RCC 7860 (cell line): ENCODE data around the gene TCF4.

Experiments
- DNase-seq: peaks from one replicate; pipeline ENCODE4 v3.0.0-alpha.2; 2015; ENCODE audit warnings: low spot score
- FAIRE-seq: peaks from 2 replicates; lab custom pipeline; 2012; peaks lifted over from hg19 to GRCh38; lab: Jason Lieb, UNC

Gene TCF4

GRCh38 chr18:55587418-55588110 lies 428 bp downstream of the TCF4 start:
- DNase-seq (no peak), FAIRE-seq (no peak)

DNA sequence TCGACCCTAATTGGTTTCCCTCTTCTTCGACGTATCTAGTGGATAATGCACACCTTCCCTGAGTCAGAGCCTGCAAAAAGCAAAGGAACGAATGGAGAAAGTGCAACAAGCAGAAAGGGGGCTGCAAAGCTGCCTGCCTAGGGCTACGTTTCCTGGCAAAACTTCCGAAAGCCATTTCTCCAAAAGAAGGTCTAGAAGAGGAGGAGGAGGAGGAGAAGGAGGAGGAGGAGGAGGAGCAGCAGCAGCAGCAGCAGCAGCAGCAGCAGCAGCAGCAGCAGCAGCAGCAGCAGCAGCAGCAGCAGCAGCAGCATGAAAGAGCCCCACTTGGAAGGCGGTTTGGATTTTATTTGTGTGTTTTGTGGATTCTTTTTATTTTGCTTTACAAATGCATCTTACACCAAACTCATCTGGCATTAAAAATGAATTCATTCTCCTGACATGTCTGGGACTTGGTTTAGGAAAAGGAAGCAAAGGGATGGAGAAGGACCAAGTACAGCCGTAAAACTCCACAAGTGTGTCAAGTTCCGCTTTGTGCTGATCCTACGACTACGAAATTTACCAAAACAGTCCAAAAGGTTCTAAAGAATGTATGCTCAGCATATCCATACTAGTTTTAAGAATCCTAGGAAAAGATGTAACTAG lies 2.0 kb downstream of the TCF4 start:
- DNase-seq (no peak), FAIRE-seq (no peak)

GRCh38 chr18:55585065-55585919 lies 2.7 kb downstream of the TCF4 start:
- FAIRE-seq (no peak), DNase-seq (no peak)

- DNase-seq (no peak), FAIRE-seq (no peak)
These were observed 3.8 kb downstream of the TCF4 start for GRCh38 chr18:55584201-55584600.

DNA sequence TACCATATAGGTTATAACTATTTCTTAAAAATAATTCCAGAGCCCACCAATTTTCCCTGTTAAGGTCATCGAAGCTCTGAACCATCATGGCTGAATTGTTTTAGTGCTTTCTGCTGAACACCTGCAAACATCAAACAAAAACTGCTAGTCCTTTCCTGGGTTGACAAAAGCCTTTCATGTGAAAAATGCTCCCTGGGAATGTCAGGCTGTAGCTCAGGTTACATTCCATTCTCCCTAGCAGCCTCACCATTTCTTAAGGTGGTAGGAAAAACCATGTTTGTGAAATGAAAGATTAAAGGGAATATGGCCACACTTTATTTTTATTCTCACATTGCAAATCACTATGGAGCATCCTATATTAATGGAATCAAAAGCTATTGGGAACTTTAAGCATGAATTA lies 5.7 kb downstream of the TCF4 start:
- DNase-seq (no peak), FAIRE-seq (no peak)

DNA sequence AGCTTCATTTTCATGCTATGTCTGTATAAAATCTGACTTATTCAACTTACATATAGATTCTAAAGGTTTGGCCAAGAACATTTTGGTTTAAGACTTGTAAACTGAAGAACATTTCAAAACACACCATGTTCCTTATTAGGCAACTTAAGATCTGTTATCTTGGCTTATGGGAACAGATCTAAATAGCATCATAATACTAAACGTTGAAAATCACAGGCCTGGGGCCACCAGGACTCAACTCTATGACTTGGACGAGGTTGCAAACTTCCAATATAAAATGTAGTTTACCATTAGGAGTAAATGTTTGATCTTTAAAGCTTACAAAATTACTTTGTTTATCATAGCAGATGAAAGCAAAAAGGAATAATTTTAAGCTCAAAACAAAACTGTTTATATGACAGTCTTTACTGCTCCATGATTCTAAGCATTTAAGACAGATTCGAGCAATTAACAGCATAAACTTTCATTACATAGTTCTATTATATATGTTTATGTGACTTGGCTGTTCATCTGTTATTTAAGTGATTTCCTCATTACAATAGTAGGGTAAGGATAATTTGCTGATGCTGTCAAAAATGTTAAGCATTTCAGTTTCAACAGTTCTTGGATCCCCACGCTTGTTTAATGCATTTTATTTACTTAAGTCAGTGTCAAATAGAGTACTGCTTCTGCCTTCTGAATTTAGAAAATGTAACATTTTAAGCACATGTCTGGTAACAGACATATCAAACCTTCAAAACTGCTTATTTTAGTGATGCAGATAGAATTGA lies 8.3 kb downstream of the TCF4 start:
- no peak for FAIRE-seq
- DNase-seq = no peak

- no peak for FAIRE-seq
- DNase-seq = no peak
These were observed 10.0 kb downstream of the TCF4 start for GRCh38 chr18:55577812-55578539.

DNA sequence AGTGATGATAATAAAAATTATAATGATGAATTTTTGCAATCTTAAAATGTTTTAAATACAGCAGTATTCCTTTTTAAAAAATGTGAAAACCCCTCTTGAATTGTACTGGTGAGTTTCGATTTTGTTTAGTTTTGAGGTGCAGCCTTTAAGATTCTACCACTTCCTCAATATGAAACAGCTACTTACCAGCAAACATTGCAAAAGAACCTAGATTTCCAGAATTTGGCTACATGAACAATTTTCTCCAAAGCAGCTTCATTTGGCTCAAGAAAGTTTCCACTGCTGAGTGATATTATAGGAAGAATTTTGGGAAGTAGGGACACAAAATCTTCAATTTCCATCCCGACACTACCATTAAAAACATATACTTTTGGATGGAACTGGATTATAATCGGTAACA lies 12.0 kb downstream of the TCF4 start:
- DNase-seq = no peak
- FAIRE-seq = no peak

DNA sequence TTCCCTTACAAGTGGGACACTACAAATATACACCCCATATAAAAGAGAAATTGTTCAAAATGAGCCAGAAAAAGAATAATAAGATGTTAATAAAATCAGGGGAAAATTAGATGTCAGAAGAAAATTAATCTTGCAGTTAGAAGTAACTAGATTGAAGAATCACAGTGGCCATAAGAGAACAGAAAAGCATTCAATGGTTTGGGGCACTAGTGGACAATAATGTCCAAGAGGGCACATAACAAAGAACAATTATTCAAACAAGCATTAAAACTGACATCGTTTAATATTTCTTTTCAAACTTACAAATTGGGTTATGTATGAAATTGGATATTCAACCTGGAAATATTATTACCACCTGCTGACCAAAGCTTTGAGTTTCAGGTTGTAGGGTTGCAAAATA lies 12.9 kb downstream of the TCF4 start:
- DNase-seq (no peak), FAIRE-seq (no peak)

DNA sequence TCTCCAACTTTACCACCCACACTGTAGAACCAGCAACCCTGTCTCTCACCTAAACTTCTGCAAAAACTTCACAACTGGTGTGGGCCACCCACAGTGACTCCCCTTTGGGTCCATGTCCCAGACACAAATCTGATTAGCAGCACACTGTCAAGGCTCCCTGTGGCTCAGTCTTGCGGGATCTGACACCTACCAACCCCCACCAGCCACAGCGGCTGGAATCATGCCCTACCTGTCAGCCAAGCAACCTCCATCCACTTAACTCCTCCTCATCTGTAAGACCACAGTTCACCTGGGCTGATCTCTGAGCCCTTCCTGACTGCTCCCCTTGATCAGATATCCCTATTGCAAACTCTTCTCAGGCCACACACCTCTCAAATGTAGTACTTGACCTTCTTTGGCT lies 14.6 kb downstream of the TCF4 start:
- no peak for DNase-seq
- no peak for FAIRE-seq

DNA sequence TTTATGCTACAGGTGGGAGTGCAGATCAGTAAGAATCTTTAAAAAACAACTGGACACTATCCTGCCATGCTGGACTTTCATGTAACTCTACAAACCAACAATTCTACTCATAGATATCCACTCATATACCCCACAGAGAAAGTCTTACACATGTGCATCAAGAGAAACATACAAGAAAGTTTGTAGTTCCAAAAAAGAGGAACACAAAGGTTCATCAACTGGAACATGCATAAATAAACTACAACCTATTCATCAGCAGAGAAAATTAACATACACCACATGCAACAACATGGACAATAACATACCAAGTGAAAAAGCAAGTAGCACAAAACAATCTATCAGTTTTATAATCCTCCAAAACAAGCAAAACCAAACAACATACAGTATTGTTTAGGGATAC lies 17.0 kb downstream of the TCF4 start:
- DNase-seq (no peak), FAIRE-seq (no peak)

DNA sequence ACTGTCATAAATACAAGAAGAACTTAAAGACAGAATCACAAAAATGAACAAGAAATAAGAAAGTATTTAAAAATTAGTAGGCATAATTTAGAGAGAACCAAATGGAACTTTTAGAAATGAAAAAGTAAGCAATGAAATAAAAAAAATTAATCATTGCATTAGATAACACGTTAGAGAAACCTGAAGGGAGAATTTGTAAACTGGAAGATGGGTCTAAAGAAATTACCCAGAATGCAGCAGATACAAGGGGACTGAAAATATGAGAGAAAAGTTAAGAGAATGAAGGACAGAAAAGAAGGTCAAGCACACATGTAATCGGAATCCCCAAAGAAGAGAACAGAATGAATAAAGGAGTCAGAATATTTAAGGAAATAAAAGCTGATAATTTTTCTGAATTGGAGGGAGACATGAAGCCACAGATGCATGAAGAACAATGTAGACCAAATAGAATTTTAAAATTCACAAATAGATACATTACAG lies 21.5 kb downstream of the TCF4 start:
- no peak for FAIRE-seq
- DNase-seq = no peak

DNA sequence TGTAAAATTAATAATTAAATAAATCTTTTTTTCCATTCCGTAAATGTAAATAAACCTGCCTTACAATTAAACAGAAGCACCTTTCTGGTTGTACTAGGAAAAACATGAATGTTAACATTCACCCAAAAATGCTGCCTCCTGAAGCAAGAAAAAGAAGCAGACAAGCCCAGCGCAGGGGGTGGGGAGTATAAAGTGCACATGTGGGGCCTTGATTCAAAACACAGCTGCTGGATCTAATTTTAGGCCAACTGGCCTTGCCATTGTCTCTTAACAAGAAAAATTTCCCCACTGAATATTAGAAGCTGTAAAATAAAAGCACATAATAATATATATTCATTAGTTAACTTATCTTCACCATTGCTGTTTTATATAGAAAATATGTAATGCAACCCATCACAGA lies 28.3 kb downstream of the TCF4 start:
- DNase-seq (no peak), FAIRE-seq (no peak)

GRCh38 chr18:55557211-55557610 lies 30.8 kb downstream of the TCF4 start:
- no peak for DNase-seq
- no peak for FAIRE-seq

GRCh38 chr18:55555395-55556027 lies 32.5 kb downstream of the TCF4 start:
- DNase-seq = no peak
- FAIRE-seq = no peak

- DNase-seq = peak; percentile 51
- peak; percentile 52 for FAIRE-seq
These were observed 35.3 kb downstream of the TCF4 start for GRCh38 chr18:55552526-55553189.

DNA sequence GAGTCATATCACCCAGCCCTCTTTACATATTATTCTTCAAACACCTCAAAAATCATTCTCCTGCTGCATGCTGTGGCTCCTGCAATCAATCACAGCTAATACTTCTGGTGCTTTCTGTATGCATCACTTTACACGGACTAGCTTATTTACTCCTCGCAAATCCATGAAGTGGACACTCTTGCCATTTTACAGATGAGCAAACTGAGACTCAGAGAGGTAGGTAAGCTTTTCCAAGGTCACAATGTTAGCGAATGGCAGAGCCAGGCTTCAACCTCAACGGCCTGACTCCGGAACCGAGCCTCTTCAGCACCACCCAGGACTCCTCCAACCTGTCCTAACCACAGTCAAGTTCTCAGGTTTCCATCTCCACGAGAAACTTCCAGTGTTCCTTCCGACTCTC lies 36.8 kb downstream of the TCF4 start:
- DNase-seq (no peak), FAIRE-seq (no peak)

- DNase-seq (no peak), FAIRE-seq (no peak)
These were observed 37.5 kb downstream of the TCF4 start for GRCh38 chr18:55550471-55550870.

DNA sequence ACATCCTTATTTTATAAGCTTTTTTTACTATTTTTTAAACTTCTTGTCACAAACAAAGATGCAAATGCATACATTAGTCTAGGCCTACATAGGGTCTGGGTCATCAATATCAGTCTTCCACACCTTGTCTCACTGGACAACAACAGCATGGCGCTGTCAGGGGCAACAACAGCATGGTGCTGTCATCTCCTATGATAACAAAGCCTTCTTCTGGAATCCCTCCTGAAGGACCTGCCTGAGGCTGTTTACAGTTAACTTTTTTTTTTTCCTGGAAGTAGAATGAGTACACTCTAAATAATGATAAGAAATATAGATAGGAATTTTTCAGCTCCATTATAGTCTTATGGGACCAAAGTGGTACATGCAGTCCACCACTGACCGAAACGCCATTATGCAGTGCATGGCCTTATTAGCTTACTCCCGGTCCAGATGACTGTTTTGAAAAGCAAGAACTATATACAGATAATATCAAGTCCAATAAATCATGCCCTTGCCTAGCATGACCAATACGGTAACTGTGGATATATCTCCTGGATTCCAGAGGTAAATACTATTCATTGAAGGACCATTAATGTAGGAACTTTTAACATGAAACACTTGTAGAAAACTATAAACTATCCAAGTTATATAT lies 38.4 kb downstream of the TCF4 start:
- DNase-seq = no peak
- no peak for FAIRE-seq
